HepG2 (cell line): Measurements from ENCODE around the gene TMEFF1. TPM values are rescaled to one million over a fixed set of nuclear protein-coding genes. Genes with fewer than 3 reads are reported as not detected.

ENCODE experiments used
- ATAC-seq: fragments of 200-7000 bp; cut with Tn5 transposase; 3 replicates; pipeline ENCODE4 v1.9.1; 2020; ENCODE audit warnings: mild to moderate bottlenecking, moderate library complexity
- BruUV-seq: library from RNA; stranded (reverse); fragments of 400-500 nt; replicated peaks from 2 replicates; lab custom pipeline; 2021; lab: Mats Ljungman, UMichigan
- CTCF ChIA-PET: fragments of 300-600 bp; formaldehyde crosslinking; extraction: SDS; loops from one replicate; lab custom pipeline; 2021; ENCODE audit warnings: low total read pairs, inconsistent platforms, low intra/inter-chr PET ratio; lab: Yijun Ruan, JAX
- POLR2A ChIA-PET: fragments of 350-600 bp; sonication (Branson Sonifier 250); formaldehyde crosslinking; loops from one replicate; lab custom pipeline; 2020; ENCODE audit warnings: antibody characterized with exemption, inconsistent platforms; lab: Yijun Ruan, JAX
- DNase-seq: peaks from one replicate; pipeline ENCODE4 v3.0.0-alpha.2; 2015; ENCODE audit warnings: low spot score
- FAIRE-seq: peaks from 3 replicates; lab custom pipeline; 2011; peaks lifted over from hg19 to GRCh38; lab: Jason Lieb, UNC
- H2AFZ ChIP-seq: one replicate; pipeline ENCODE4 v1.6.1; 2011; ENCODE audit warnings: low read length, inconsistent platforms
- H3K27ac ChIP-seq: fragments of 300-600 bp; 3 replicates; pipeline ENCODE4 v1.8.0; 2011; ENCODE audit warnings: mixed run types, mild to moderate bottlenecking, mixed read lengths, low read length, inconsistent platforms; ENCODE audit not compliant: insufficient read depth; ENCODE audit errors: extremely low read length
- H3K27me3 ChIP-seq, 2 experiments: fragments of 200-600 bp in 1 of 2; 2 replicates in 1 of 2; 3 replicates in 1 of 2; pipeline versions ENCODE4 v1.6.0 to v1.8.0; 2011; ENCODE audit warnings: low read length in 2 of 2, mild to moderate bottlenecking in 2 of 2, moderate library complexity in 2 of 2, inconsistent platforms in 1 of 2; ENCODE audit not compliant: insufficient read depth in 2 of 2, control insufficient read depth in 1 of 2
- H3K36me3 ChIP-seq, 2 experiments: fragments of 200-600 bp in 1 of 2; replicated peaks in 1 of 2; 2 replicates in 1 of 2; 3 replicates in 1 of 2; pipeline versions ENCODE4 v1.5.1 to v1.8.0; 2011; ENCODE audit warnings: low read length in 2 of 2, inconsistent platforms in 1 of 2; ENCODE audit not compliant: insufficient read depth in 2 of 2, control insufficient read depth in 1 of 2
- H3K4me1 ChIP-seq: 2 replicates; pipeline ENCODE4 v1.5.1; 2012; ENCODE audit warnings: low read length, inconsistent platforms; ENCODE audit not compliant: insufficient read depth
- H3K4me2 ChIP-seq: 2 replicates; pipeline ENCODE4 v1.6.0; 2011; ENCODE audit warnings: low read depth, low read length, inconsistent platforms
- H3K4me3 ChIP-seq, 3 experiments: fragments of 200-600 bp in 1 of 3; sonication (generic), shearing (Covaris generic) in 1 of 3; replicated peaks in 1 of 3; 2 replicates each; pipeline ENCODE4 v1.5.1; 2011 to 2016; ENCODE audit warnings: low read length in 3 of 3, inconsistent platforms in 2 of 3, low read depth in 2 of 3, mild to moderate bottlenecking in 2 of 3, control low read depth in 1 of 3, mixed read lengths in 1 of 3; ENCODE audit not compliant: insufficient read depth in 1 of 3
- H3K79me2 ChIP-seq: one replicate; pipeline ENCODE4 v1.6.1; 2011; ENCODE audit warnings: low read length, inconsistent platforms; ENCODE audit not compliant: insufficient read depth
- H3K9ac ChIP-seq: 2 replicates; pipeline ENCODE4 v1.6.0; 2011; ENCODE audit warnings: mild to moderate bottlenecking, low read depth, low read length, inconsistent platforms; ENCODE audit not compliant: insufficient read depth
- H3K9me3 ChIP-seq: 2 replicates; pipeline ENCODE4 v1.5.1; 2012; ENCODE audit warnings: mild to moderate bottlenecking, low read length
- H4K20me1 ChIP-seq: 2 replicates; pipeline ENCODE4 v1.6.0; 2011; ENCODE audit warnings: inconsistent platforms, mild to moderate bottlenecking, low read length, moderate library complexity; ENCODE audit not compliant: insufficient read depth
- ISX ChIP-seq: sonication (generic); formaldehyde crosslinking; conservative IDR thresholded peaks from 2 replicates; pipeline ENCODE4 v1.5.0; 2020; ENCODE audit warnings: missing genetic modification reagents
- RFX3 ChIP-seq: IDR thresholded peaks from 2 replicates; pipeline ENCODE4 v1.6.1; 2016; ENCODE audit warnings: missing biosample characterization, missing genetic modification reagents
- SKIL ChIP-seq: sonication (generic); formaldehyde crosslinking; IDR thresholded peaks from 2 replicates; pipeline ENCODE4 v1.8.0; 2022; ENCODE audit warnings: missing genetic modification reagents, mild to moderate bottlenecking, moderate library complexity, borderline replicate concordance
- TAF15 ChIP-seq: fragments of 200-400 bp; formaldehyde crosslinking; IDR thresholded peaks from one replicate; pipeline ENCODE4 v1.6.1; 2018; ENCODE audit warnings: mild to moderate bottlenecking, low read depth, low read length; ENCODE audit not compliant: poor library complexity, severe bottlenecking
- THYN1 ChIP-seq: sonication (generic); formaldehyde crosslinking; IDR thresholded peaks from 2 replicates; pipeline ENCODE4 v1.8.1; 2023; ENCODE audit warnings: low read depth, mild to moderate bottlenecking, moderate library complexity, missing genetic modification reagents, borderline replicate concordance
- ZBTB25 ChIP-seq: IDR thresholded peaks from 2 replicates; pipeline ENCODE4 v1.6.1; 2018; ENCODE audit warnings: missing genetic modification reagents
- WGBS: methylation state at CpG from one replicate; pipeline ENCODE4 v1.1.6; 2017; ENCODE audit warnings: low lambda C conversion rate; 5-methylcytosine and 5-hydroxymethylcytosine counted together
- in situ Hi-C: cut with HindIII; loops from 2 replicates; pipeline ENCODE4 v1.10.0; 2017; ENCODE audit warnings: low pct_unique_long_range_greater_than_20kb; ENCODE audit not compliant: extremely low pct_ligation_motif_present
- intact Hi-C: fragments of 100-400 bp; cut with micrococcal nuclease; formaldehyde crosslinking; loops from one replicate; pipeline ENCODE4 v1.10.0; 2022; ENCODE audit not compliant: unreplicated experiment
- polyA plus RNA-seq, 8 experiments: library from polyadenylated mRNA; depleted of rRNA in 3 of 8; stranded (reverse) in 7 of 8; unstranded in 1 of 8; fragments of >200 nt; fragmentation: Illumina TruSeq in 4 of 8; extraction: Trizol in 4 of 8; gene quantifications; 2 replicates each; pipeline versions ENCODE4 v1.2.1 to v1.2.3, GENCODE V29; 2011 to 2016; ENCODE audit warnings: low read depth in 4 of 8, missing spikeins in 1 of 8, mixed read lengths in 1 of 8; ENCODE audit not compliant: insufficient read depth in 1 of 8
- total RNA-seq, 5 experiments: library from RNA; depleted of rRNA; stranded (reverse); fragments of >200 nt; fragmentation: Illumina TruSeq; extraction: Trizol; gene quantifications; 2 replicates each; pipeline ENCODE4 v1.2.3, GENCODE V29; 2016; ENCODE audit warnings: low read depth in 1 of 5

Gene TMEFF1
- total and polyA plus RNA-seq, 2 of the 13 experiments (the other 11 are each of a cell fraction or from before 2014, with no cell fraction given): 0.87 to 1.9 TPM

GRCh38 chr9:100441911-100442361 lies 31.0 kb upstream of the TMEFF1 start:
- H3K9ac ChIP-seq: no peak overlapping the region
- in situ Hi-C loops: no loop called here
- DNase-seq: no peak
- peaks cover 21% of the 10 kb centered on the region for H3K4me1 ChIP-seq
- no peaks in the 10 kb centered on the region for H4K20me1 ChIP-seq
- H3K9me3 ChIP-seq: no peaks in the 10 kb centered on the region
- ChIA-PET POLR2A (no interaction called here), CTCF (no interaction called here)
- H2AFZ ChIP-seq: no peak overlapping the region
- intact Hi-C loops: no loop called here
- ATAC-seq: no peak
- no TSS peak for BruUV-seq
- no peak for FAIRE-seq
- no peak overlapping the region for H3K27ac ChIP-seq
- WGBS: 95% methylated on average over 19 of the region's 19 CpGs
- peaks cover 10% of the 10 kb centered on the region for H3K79me2 ChIP-seq
- H3K4me3 ChIP-seq: no peak overlapping the region
- H3K36me3 ChIP-seq: peaks cover 4 to 7% of the 10 kb centered on the region in 2 experiments; a peak in 4 of 5 replicates
- TF ChIP-seq ZBTB25 (CRISPR knock-in tag) (no peak), THYN1 (CRISPR knock-in tag) (no peak), SKIL (CRISPR knock-in tag) (no peak), TAF15 (no peak), RFX3 (no peak), ISX (CRISPR knock-in tag) (no peak)
- no peaks in the 10 kb centered on the region for H3K27me3 ChIP-seq
- no peak overlapping the region for H3K4me2 ChIP-seq
